Measurements from ENCODE around the gene BRPF1. TPM values are rescaled to one million over a fixed set of nuclear protein-coding genes. Genes with fewer than 3 reads are reported as not detected.

BRPF1 gene
- polyA plus RNA-seq, 2 donors: 6.1 to 8.9 TPM

- 96 to 99% methylated on average over 4 of the region's 4 CpGs for WGBS, 2 donors
- Histone ChIP-seq H3K9me3 (ENCODE audit: control insufficient read depth in 2 of 2, insufficient read depth in 1 of 2, low read depth in 1 of 2, low read length in 1 of 2) (no peaks in the 10 kb centered on the region), H3K27ac (ENCODE audit: low read depth in 2 of 2, low read length in 1 of 2) (no peak overlapping the region), H3K36me3 (ENCODE audit: control insufficient read depth in 2 of 2, insufficient read depth in 2 of 2, low read length in 1 of 2) (peaks cover 58 to 69% of the 10 kb centered on the region in 2 donors), H3K4me1 (ENCODE audit: control insufficient read depth in 2 of 2, insufficient read depth in 2 of 2, low read length in 1 of 2) (no peaks in the 10 kb centered on the region), H3K27me3 (ENCODE audit: control insufficient read depth in 1 of 2, insufficient read depth in 2 of 2, low read length in 2 of 2) (no peaks in the 10 kb centered on the region), H3K4me3 (ENCODE audit: low read depth in 1 of 2, low read length in 2 of 2) (no peak overlapping the region)
Observed at GRCh38 chr3:9689757-9690156, 41.8 kb upstream of the BRPF1 start.

- Histone ChIP-seq H3K9me3 (ENCODE audit: control insufficient read depth in 2 of 2, insufficient read depth in 1 of 2, low read depth in 1 of 2, low read length in 1 of 2) (no peaks in the 10 kb centered on the region), H3K4me3 (ENCODE audit: low read depth in 1 of 2, low read length in 2 of 2) (no peak overlapping the region), H3K27me3 (ENCODE audit: control insufficient read depth in 1 of 2, insufficient read depth in 2 of 2, low read length in 2 of 2) (no peaks in the 10 kb centered on the region), H3K36me3 (ENCODE audit: control insufficient read depth in 2 of 2, insufficient read depth in 2 of 2, low read length in 1 of 2) (peaks cover 50 to 69% of the 10 kb centered on the region in 2 donors), H3K4me1 (ENCODE audit: control insufficient read depth in 2 of 2, insufficient read depth in 2 of 2, low read length in 1 of 2) (no peaks in the 10 kb centered on the region), H3K27ac (ENCODE audit: low read depth in 2 of 2, low read length in 1 of 2) (no peak overlapping the region)
- 85 to 87% methylated on average over 15 of the region's 15 CpGs for WGBS, 2 donors
Observed at GRCh38 chr3:9690451-9691450, 40.8 kb upstream of the BRPF1 start.

GRCh38 chr3:9691636-9692035 is 39.9 kb upstream of the BRPF1 start:
- Histone ChIP-seq H3K4me1 (ENCODE audit: control insufficient read depth in 2 of 2, insufficient read depth in 2 of 2, low read length in 1 of 2) (no peaks in the 10 kb centered on the region), H3K4me3 (ENCODE audit: low read depth in 1 of 2, low read length in 2 of 2) (no peak overlapping the region), H3K9me3 (ENCODE audit: control insufficient read depth in 2 of 2, insufficient read depth in 1 of 2, low read depth in 1 of 2, low read length in 1 of 2) (no peaks in the 10 kb centered on the region), H3K36me3 (ENCODE audit: control insufficient read depth in 2 of 2, insufficient read depth in 2 of 2, low read length in 1 of 2) (peaks cover 48 to 63% of the 10 kb centered on the region in 2 donors), H3K27ac (ENCODE audit: low read depth in 2 of 2, low read length in 1 of 2) (no peak overlapping the region), H3K27me3 (ENCODE audit: control insufficient read depth in 1 of 2, insufficient read depth in 2 of 2, low read length in 2 of 2) (no peaks in the 10 kb centered on the region)
- WGBS, 2 donors: 98% methylated on average over 2 of the region's 2 CpGs

- no peak overlapping the region for H3K4me3 ChIP-seq (ENCODE audit: low read depth in 1 of 2, low read length in 2 of 2)
- no peaks in the 10 kb centered on the region for H3K9me3 ChIP-seq (ENCODE audit: control insufficient read depth in 2 of 2, insufficient read depth in 1 of 2, low read depth in 1 of 2, low read length in 1 of 2)
- peaks cover 44 to 62% of the 10 kb centered on the region in 2 donors for H3K36me3 ChIP-seq (ENCODE audit: control insufficient read depth in 2 of 2, insufficient read depth in 2 of 2, low read length in 1 of 2)
- WGBS, 2 donors: 94 to 96% methylated on average over 5 of the region's 5 CpGs
- H3K27me3 ChIP-seq (ENCODE audit: control insufficient read depth in 1 of 2, insufficient read depth in 2 of 2, low read length in 2 of 2): no peaks in the 10 kb centered on the region
- H3K4me1 ChIP-seq (ENCODE audit: control insufficient read depth in 2 of 2, insufficient read depth in 2 of 2, low read length in 1 of 2): no peaks in the 10 kb centered on the region
- no peak overlapping the region for H3K27ac ChIP-seq (ENCODE audit: low read depth in 2 of 2, low read length in 1 of 2)
Observed at GRCh38 chr3:9692416-9692815, 39.1 kb upstream of the BRPF1 start.

GRCh38 chr3:9695345-9695744 is 36.2 kb upstream of the BRPF1 start:
- H3K36me3 ChIP-seq (ENCODE audit: control insufficient read depth in 2 of 2, insufficient read depth in 2 of 2, low read length in 1 of 2): peaks cover 23 to 48% of the 10 kb centered on the region in 2 donors
- 86 to 91% methylated on average over 4 of the region's 4 CpGs for WGBS, 2 donors

GRCh38 chr3:9695746-9696145 is 35.8 kb upstream of the BRPF1 start:
- H3K4me3 ChIP-seq (ENCODE audit: low read depth in 1 of 2, low read length in 2 of 2): no peak overlapping the region
- WGBS, 2 donors: 85 to 94% methylated on average over 7 of the region's 7 CpGs
- no peaks in the 10 kb centered on the region for H3K9me3 ChIP-seq (ENCODE audit: control insufficient read depth in 2 of 2, insufficient read depth in 1 of 2, low read depth in 1 of 2, low read length in 1 of 2)
- no peaks in the 10 kb centered on the region for H3K4me1 ChIP-seq (ENCODE audit: control insufficient read depth in 2 of 2, insufficient read depth in 2 of 2, low read length in 1 of 2)
- H3K27ac ChIP-seq (ENCODE audit: low read depth in 2 of 2, low read length in 1 of 2): no peak overlapping the region
- no peaks in the 10 kb centered on the region for H3K27me3 ChIP-seq (ENCODE audit: control insufficient read depth in 1 of 2, insufficient read depth in 2 of 2, low read length in 2 of 2)
- peaks cover 21 to 46% of the 10 kb centered on the region in 2 donors for H3K36me3 ChIP-seq (ENCODE audit: control insufficient read depth in 2 of 2, insufficient read depth in 2 of 2, low read length in 1 of 2)

More at GRCh38 chr3:9695345-9695744, 36.2 kb upstream of the BRPF1 start:
- Histone ChIP-seq H3K4me1 (ENCODE audit: control insufficient read depth in 2 of 2, insufficient read depth in 2 of 2, low read length in 1 of 2) (no peaks in the 10 kb centered on the region), H3K27me3 (ENCODE audit: control insufficient read depth in 1 of 2, insufficient read depth in 2 of 2, low read length in 2 of 2) (no peaks in the 10 kb centered on the region), H3K4me3 (ENCODE audit: low read depth in 1 of 2, low read length in 2 of 2) (no peak overlapping the region), H3K9me3 (ENCODE audit: control insufficient read depth in 2 of 2, insufficient read depth in 1 of 2, low read depth in 1 of 2, low read length in 1 of 2) (no peaks in the 10 kb centered on the region), H3K27ac (ENCODE audit: low read depth in 2 of 2, low read length in 1 of 2) (no peak overlapping the region)

GRCh38 chr3:9696480-9697220 is 34.9 kb upstream of the BRPF1 start:
- H3K9me3 ChIP-seq (ENCODE audit: control insufficient read depth in 2 of 2, insufficient read depth in 1 of 2, low read depth in 1 of 2, low read length in 1 of 2): no peaks in the 10 kb centered on the region
- no peaks in the 10 kb centered on the region for H3K27me3 ChIP-seq (ENCODE audit: control insufficient read depth in 1 of 2, insufficient read depth in 2 of 2, low read length in 2 of 2)
- 64 to 73% methylated on average over 5 of the region's 5 CpGs for WGBS, 2 donors
- H3K36me3 ChIP-seq (ENCODE audit: control insufficient read depth in 2 of 2, insufficient read depth in 2 of 2, low read length in 1 of 2): peaks cover 21 to 42% of the 10 kb centered on the region in 2 donors
- no peak overlapping the region for H3K27ac ChIP-seq (ENCODE audit: low read depth in 2 of 2, low read length in 1 of 2)
- H3K4me1 ChIP-seq (ENCODE audit: control insufficient read depth in 2 of 2, insufficient read depth in 2 of 2, low read length in 1 of 2): no peaks in the 10 kb centered on the region
- no peak overlapping the region for H3K4me3 ChIP-seq (ENCODE audit: low read depth in 1 of 2, low read length in 2 of 2)

- no peak overlapping the region for H3K27ac ChIP-seq (ENCODE audit: low read depth in 2 of 2, low read length in 1 of 2)
- 81 to 85% methylated on average over 4 of the region's 4 CpGs for WGBS, 2 donors
- no peaks in the 10 kb centered on the region for H3K27me3 ChIP-seq (ENCODE audit: control insufficient read depth in 1 of 2, insufficient read depth in 2 of 2, low read length in 2 of 2)
- no peaks in the 10 kb centered on the region for H3K9me3 ChIP-seq (ENCODE audit: control insufficient read depth in 2 of 2, insufficient read depth in 1 of 2, low read depth in 1 of 2, low read length in 1 of 2)
- H3K4me1 ChIP-seq (ENCODE audit: control insufficient read depth in 2 of 2, insufficient read depth in 2 of 2, low read length in 1 of 2): no peaks in the 10 kb centered on the region
- no peak overlapping the region for H3K4me3 ChIP-seq (ENCODE audit: low read depth in 1 of 2, low read length in 2 of 2)
- H3K36me3 ChIP-seq (ENCODE audit: control insufficient read depth in 2 of 2, insufficient read depth in 2 of 2, low read length in 1 of 2): peaks cover 14 to 42% of the 10 kb centered on the region in 2 donors
Observed at GRCh38 chr3:9697892-9698291, 33.6 kb upstream of the BRPF1 start.

GRCh38 chr3:9698293-9698692 is 33.2 kb upstream of the BRPF1 start:
- WGBS, 2 donors: 87 to 97% methylated on average over 3 of the region's 3 CpGs
- no peaks in the 10 kb centered on the region for H3K9me3 ChIP-seq (ENCODE audit: control insufficient read depth in 2 of 2, insufficient read depth in 1 of 2, low read depth in 1 of 2, low read length in 1 of 2)
- no peaks in the 10 kb centered on the region for H3K27me3 ChIP-seq (ENCODE audit: control insufficient read depth in 1 of 2, insufficient read depth in 2 of 2, low read length in 2 of 2)
- no peaks in the 10 kb centered on the region for H3K4me1 ChIP-seq (ENCODE audit: control insufficient read depth in 2 of 2, insufficient read depth in 2 of 2, low read length in 1 of 2)
- H3K36me3 ChIP-seq (ENCODE audit: control insufficient read depth in 2 of 2, insufficient read depth in 2 of 2, low read length in 1 of 2): peaks cover 12 to 42% of the 10 kb centered on the region in 2 donors
- no peak overlapping the region for H3K4me3 ChIP-seq (ENCODE audit: low read depth in 1 of 2, low read length in 2 of 2)
- H3K27ac ChIP-seq (ENCODE audit: low read depth in 2 of 2, low read length in 1 of 2): no peak overlapping the region
